PFSK-1 (cell line): ENCODE data around the gene ADAMTS3.

ENCODE experiments used
- POLR2AphosphoS5 ChIP-seq: IDR thresholded peaks from 2 replicates; pipeline ENCODE4 v1.6.1; 2012; ENCODE audit warnings: low read depth, mild to moderate bottlenecking, control low read depth, low read length, moderate library complexity
- REST ChIP-seq, 2 experiments: IDR thresholded peaks; 2 replicates each; pipeline versions ENCODE4 v1.6.1 to v1.8.0; 2011 to 2012; ENCODE audit warnings: low read depth in 2 of 2, low read length in 2 of 2, control low read depth in 1 of 2, inconsistent platforms in 1 of 2, mild to moderate bottlenecking in 1 of 2, moderate library complexity in 1 of 2; ENCODE audit not compliant: insufficient read depth in 1 of 2
- SIN3A ChIP-seq: IDR thresholded peaks from 2 replicates; pipeline ENCODE4 v1.6.1; 2012; ENCODE audit warnings: mild to moderate bottlenecking, low read length, moderate library complexity, borderline replicate concordance; ENCODE audit not compliant: insufficient read depth

- TF ChIP-seq REST (IDR thresholded peaks at IDR 0.05; ENCODE audit: insufficient read depth in 1 of 2, low read depth in 2 of 2, low read length in 2 of 2) (no peak), POLR2AphosphoS5 (peak; percentile 54; the same call in 1 of the 2 replicates), SIN3A (no peak)
Measured at GRCh38 chr4:72568959-72569718, at the start of gene ADAMTS3.
